PC-3 (cell line): ENCODE data around the gene ADAD1. TPM values are rescaled to one million over a fixed set of nuclear protein-coding genes. Genes with fewer than 3 reads are reported as not detected.

Experiments
- total RNA-seq: library from RNA; depleted of rRNA; stranded (reverse); fragments of >200 nt; gene quantifications from 2 replicates; pipeline ENCODE4 v1.2.3, GENCODE V29; 2014; rRNA removed

The ADAD1 gene
- total RNA-seq, 1 experiment from 2014 or later, result not detected

Other genes starting within 250 kb of the ADAD1 start
- gene BLTP1, start 226.7 kb upstream of the ADAD1 start, total RNA-seq, result 19.8 and 20.2 TPM in 2 replicates
- not detected in 2 replicates for gene IL2, start 77.7 kb downstream of the ADAD1 start, total RNA-seq
- not detected in 2 replicates for gene IL21, start 242.1 kb downstream of the ADAD1 start, total RNA-seq